ENCODE data around the gene AK6.

Gene AK6

GRCh38 chr5:69369340-69370121 lies at the start of gene AK6, which contains the start of the genes RAD17 and TAF9:
Gene AK6 (minus strand): TSS chr5:69369520. CDS start chr5:69369490, 30 bp downstream.
Gene RAD17 (plus strand): TSS chr5:69369818. CDS start chr5:69372209, 2,391 bp downstream.
Gene TAF9 (minus strand): TSS chr5:69369520. CDS start chr5:69365737, 3,783 bp downstream.
- TF ChIP-seq, protein P1, sequence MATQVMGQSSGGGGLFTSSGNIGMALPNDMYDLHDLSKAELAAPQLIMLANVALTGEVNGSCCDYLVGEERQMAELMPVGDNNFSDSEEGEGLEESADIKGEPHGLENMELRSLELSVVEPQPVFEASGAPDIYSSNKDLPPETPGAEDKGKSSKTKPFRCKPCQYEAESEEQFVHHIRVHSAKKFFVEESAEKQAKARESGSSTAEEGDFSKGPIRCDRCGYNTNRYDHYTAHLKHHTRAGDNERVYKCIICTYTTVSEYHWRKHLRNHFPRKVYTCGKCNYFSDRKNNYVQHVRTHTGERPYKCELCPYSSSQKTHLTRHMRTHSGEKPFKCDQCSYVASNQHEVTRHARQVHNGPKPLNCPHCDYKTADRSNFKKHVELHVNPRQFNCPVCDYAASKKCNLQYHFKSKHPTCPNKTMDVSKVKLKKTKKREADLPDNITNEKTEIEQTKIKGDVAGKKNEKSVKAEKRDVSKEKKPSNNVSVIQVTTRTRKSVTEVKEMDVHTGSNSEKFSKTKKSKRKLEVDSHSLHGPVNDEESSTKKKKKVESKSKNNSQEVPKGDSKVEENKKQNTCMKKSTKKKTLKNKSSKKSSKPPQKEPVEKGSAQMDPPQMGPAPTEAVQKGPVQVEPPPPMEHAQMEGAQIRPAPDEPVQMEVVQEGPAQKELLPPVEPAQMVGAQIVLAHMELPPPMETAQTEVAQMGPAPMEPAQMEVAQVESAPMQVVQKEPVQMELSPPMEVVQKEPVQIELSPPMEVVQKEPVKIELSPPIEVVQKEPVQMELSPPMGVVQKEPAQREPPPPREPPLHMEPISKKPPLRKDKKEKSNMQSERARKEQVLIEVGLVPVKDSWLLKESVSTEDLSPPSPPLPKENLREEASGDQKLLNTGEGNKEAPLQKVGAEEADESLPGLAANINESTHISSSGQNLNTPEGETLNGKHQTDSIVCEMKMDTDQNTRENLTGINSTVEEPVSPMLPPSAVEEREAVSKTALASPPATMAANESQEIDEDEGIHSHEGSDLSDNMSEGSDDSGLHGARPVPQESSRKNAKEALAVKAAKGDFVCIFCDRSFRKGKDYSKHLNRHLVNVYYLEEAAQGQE (IDR thresholded peaks at IDR 0.05; ENCODE audit: low read depth), result no peak
- peak; percentile 48; the same call in 1 of the 2 replicates for TF ChIP-seq CREB1 (IDR thresholded peaks at IDR 0.05; ENCODE audit: low read depth)
- no peak for TF ChIP-seq CEBPB (IDR thresholded peaks at IDR 0.05)
- peak; percentile 82 for TF ChIP-seq TAF1 (IDR thresholded peaks at IDR 0.05; ENCODE audit: low read depth)
- peak; percentile 89 for TF ChIP-seq YY1 (IDR thresholded peaks at IDR 0.05; ENCODE audit: low read depth)
- TF ChIP-seq ZBTB7A (IDR thresholded peaks at IDR 0.05; ENCODE audit: low read depth), result peak; percentile 65; the same call in 1 of the 2 replicates
- no peak for TF ChIP-seq EGR1 (IDR thresholded peaks at IDR 0.05)
- TF ChIP-seq EP300 (IDR thresholded peaks at IDR 0.05; ENCODE audit: borderline replicate concordance), result peak; percentile 31; the same call in 1 of the 2 replicates
- peak; percentile 14; the same call in 1 of the 2 replicates for TF ChIP-seq FOXM1 (IDR thresholded peaks at IDR 0.05; ENCODE audit: borderline replicate concordance, low read depth)
- TF ChIP-seq NFIC (IDR thresholded peaks at IDR 0.05), result peak; percentile 48; the same call in 1 of the 2 replicates
- TF ChIP-seq, protein P2, sequence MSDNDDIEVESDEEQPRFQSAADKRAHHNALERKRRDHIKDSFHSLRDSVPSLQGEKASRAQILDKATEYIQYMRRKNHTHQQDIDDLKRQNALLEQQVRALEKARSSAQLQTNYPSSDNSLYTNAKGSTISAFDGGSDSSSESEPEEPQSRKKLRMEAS (IDR thresholded peaks at IDR 0.05), result peak; percentile 96
- no peak for TF ChIP-seq TEAD4 (IDR thresholded peaks at IDR 0.05)
- no peak; the same call in 1 of the 2 replicates for TF ChIP-seq TCF12 (IDR thresholded peaks at IDR 0.05; ENCODE audit: low read depth)
- no peak for TF ChIP-seq RAD21 (IDR thresholded peaks at IDR 0.05; ENCODE audit: low read depth)
- TF ChIP-seq, protein P3, sequence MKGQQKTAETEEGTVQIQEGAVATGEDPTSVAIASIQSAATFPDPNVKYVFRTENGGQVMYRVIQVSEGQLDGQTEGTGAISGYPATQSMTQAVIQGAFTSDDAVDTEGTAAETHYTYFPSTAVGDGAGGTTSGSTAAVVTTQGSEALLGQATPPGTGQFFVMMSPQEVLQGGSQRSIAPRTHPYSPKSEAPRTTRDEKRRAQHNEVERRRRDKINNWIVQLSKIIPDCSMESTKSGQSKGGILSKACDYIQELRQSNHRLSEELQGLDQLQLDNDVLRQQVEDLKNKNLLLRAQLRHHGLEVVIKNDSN (IDR thresholded peaks at IDR 0.05), result peak; percentile 96

- TF ChIP-seq RAD21 (IDR thresholded peaks at IDR 0.05; ENCODE audit: low read depth) (no peak), EGR1 (IDR thresholded peaks at IDR 0.05) (no peak), ZBTB7A (IDR thresholded peaks at IDR 0.05; ENCODE audit: low read depth) (no peak), FOXM1 (IDR thresholded peaks at IDR 0.05; ENCODE audit: borderline replicate concordance, low read depth) (no peak), TCF12 (IDR thresholded peaks at IDR 0.05; ENCODE audit: low read depth) (no peak), TEAD4 (IDR thresholded peaks at IDR 0.05) (no peak), NFIC (IDR thresholded peaks at IDR 0.05) (no peak)
- TF ChIP-seq, protein P3 (IDR thresholded peaks at IDR 0.05), result no peak
- TF ChIP-seq, protein P2 (IDR thresholded peaks at IDR 0.05), result no peak
These were observed 49.2 kb upstream of the AK6 start for GRCh38 chr5:69418554-69418953.

DNA sequence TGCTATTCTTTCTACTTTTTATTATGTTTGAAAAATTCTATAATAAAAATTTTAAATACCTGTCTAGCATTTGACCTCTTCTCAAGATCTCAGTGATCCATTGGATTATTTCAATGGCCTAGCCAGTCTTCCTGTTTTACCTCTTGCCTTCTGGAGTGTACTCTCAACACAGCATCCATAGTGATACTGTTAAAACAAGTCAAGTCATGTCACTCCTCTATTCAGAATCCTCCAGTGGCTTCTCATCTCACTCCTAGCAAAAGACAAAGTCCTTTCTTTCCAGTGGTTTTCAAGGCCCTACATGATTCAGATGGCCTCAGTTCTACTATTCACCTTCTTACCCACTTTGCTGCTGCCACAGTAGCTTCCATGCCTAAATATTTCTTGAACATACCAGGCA lies 47.4 kb upstream of the AK6 start:
- TF ChIP-seq TCF12 (IDR thresholded peaks at IDR 0.05; ENCODE audit: low read depth) (no peak), FOXM1 (IDR thresholded peaks at IDR 0.05; ENCODE audit: borderline replicate concordance, low read depth) (no peak), EGR1 (IDR thresholded peaks at IDR 0.05) (no peak), NFIC (IDR thresholded peaks at IDR 0.05) (no peak), RAD21 (IDR thresholded peaks at IDR 0.05; ENCODE audit: low read depth) (no peak)

DNA sequence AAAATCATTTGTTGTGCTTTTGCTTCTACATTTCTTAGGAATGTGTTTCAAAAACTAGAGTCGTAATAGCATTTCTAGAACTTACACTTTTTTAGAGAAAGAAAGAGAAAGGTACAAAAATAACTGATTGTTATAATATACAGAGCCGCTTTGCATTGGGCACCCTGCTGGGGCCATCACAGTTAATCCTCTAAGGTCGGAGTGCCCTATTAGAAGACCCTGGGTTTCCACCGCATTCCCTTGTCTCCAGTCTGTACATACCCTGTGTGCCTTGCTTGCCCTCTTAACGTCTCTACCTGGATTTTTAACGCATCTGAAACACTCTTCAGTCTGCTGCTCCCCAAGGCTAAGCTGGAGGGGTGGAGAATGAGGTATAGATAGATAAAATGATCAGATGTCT lies 46.9 kb upstream of the AK6 start:
- TF ChIP-seq YY1 (IDR thresholded peaks at IDR 0.05; ENCODE audit: low read depth) (no peak), RAD21 (IDR thresholded peaks at IDR 0.05; ENCODE audit: low read depth) (no peak), TAF1 (IDR thresholded peaks at IDR 0.05; ENCODE audit: low read depth) (no peak), CEBPB (IDR thresholded peaks at IDR 0.05) (no peak), ZBTB7A (IDR thresholded peaks at IDR 0.05; ENCODE audit: low read depth) (no peak)
- TF ChIP-seq, protein P3 (IDR thresholded peaks at IDR 0.05), result no peak

GRCh38 chr5:69415584-69415958 lies 46.3 kb upstream of the AK6 start:
- peak; percentile 84 for TF ChIP-seq YY1 (IDR thresholded peaks at IDR 0.05; ENCODE audit: low read depth)
- no peak for TF ChIP-seq EP300 (IDR thresholded peaks at IDR 0.05; ENCODE audit: borderline replicate concordance)
- TF ChIP-seq TAF1 (IDR thresholded peaks at IDR 0.05; ENCODE audit: low read depth), result peak; percentile 17; the same call in 1 of the 2 replicates
- TF ChIP-seq, protein P2 (IDR thresholded peaks at IDR 0.05), result no peak
- no peak for TF ChIP-seq FOXM1 (IDR thresholded peaks at IDR 0.05; ENCODE audit: borderline replicate concordance, low read depth)
- no peak for TF ChIP-seq RAD21 (IDR thresholded peaks at IDR 0.05; ENCODE audit: low read depth)

DNA sequence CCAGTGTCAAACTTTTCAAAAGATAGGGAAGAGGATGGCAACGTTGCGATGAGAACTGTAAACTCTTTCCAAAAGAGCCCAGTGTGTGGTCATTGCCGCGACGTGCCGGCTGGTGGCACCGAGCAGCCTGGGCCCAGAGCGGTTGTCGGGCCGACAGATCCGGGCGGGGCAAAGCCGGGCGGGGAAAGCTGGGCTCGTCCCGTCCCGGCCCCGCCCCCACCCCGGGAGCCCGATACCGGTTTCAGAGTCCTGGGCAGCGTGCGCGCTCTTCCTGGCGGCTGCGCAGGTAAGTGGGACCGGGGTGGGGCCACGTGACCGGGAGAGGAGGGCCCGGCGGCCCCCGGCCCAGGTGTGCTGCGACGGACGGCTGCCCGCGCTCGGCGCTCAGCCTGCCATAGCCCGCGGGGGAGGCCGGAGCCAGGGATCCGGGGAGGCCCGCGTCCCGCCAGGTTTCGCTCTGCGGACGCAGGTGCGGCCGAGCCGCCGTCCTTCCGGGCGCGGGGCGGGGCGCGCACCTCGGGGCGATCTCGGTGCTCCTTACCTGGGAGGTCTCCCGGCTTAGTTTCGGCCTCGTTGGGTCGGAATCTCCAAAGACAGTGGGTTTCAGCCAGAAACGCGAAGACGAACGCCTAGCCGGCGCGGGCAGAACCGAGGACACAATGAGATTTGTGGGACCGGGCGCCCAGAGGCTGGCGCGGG lies 45.7 kb upstream of the AK6 start, which contains the start of gene MARVELD2:
Gene MARVELD2 (plus strand): TSS at position 232 of the 699 bp plus-strand sequence. CDS start 4,270 bp downstream, outside the sequence.
- TF ChIP-seq ZBTB7A (IDR thresholded peaks at IDR 0.05; ENCODE audit: low read depth) (no peak), YY1 (IDR thresholded peaks at IDR 0.05; ENCODE audit: low read depth) (peak; percentile 55), TAF1 (IDR thresholded peaks at IDR 0.05; ENCODE audit: low read depth) (peak; percentile 64; the same call in 1 of the 2 replicates), TCF12 (IDR thresholded peaks at IDR 0.05; ENCODE audit: low read depth) (peak; percentile 58), CREB1 (IDR thresholded peaks at IDR 0.05; ENCODE audit: low read depth) (no peak), CEBPB (IDR thresholded peaks at IDR 0.05) (no peak), RAD21 (IDR thresholded peaks at IDR 0.05; ENCODE audit: low read depth) (peak; percentile 50; the same call in 1 of the 2 replicates), NFIC (IDR thresholded peaks at IDR 0.05) (no peak), FOXM1 (IDR thresholded peaks at IDR 0.05; ENCODE audit: borderline replicate concordance, low read depth) (no peak), EGR1 (IDR thresholded peaks at IDR 0.05) (0 out of 2 replicates have a peak, but pooled peaks have one; percentile 22), EP300 (IDR thresholded peaks at IDR 0.05; ENCODE audit: borderline replicate concordance) (peak; percentile 5; the same call in 1 of the 2 replicates), TEAD4 (IDR thresholded peaks at IDR 0.05) (0 out of 2 replicates have a peak, but pooled peaks have one; percentile 22)
- TF ChIP-seq, protein P1 (IDR thresholded peaks at IDR 0.05; ENCODE audit: low read depth), result no peak; the same call in 1 of the 2 replicates
- TF ChIP-seq, protein P2 (IDR thresholded peaks at IDR 0.05), result peak; percentile 80
- TF ChIP-seq, protein P3 (IDR thresholded peaks at IDR 0.05), result peak; percentile 97
